ENCODE results near the gene PTTG1. TPM values are rescaled to one million over a fixed set of nuclear protein-coding genes. Genes with fewer than 3 reads are reported as not detected.

PTTG1 gene
- total RNA-seq, 1 donor from 2014 or later: 17.2 TPM

DNA sequence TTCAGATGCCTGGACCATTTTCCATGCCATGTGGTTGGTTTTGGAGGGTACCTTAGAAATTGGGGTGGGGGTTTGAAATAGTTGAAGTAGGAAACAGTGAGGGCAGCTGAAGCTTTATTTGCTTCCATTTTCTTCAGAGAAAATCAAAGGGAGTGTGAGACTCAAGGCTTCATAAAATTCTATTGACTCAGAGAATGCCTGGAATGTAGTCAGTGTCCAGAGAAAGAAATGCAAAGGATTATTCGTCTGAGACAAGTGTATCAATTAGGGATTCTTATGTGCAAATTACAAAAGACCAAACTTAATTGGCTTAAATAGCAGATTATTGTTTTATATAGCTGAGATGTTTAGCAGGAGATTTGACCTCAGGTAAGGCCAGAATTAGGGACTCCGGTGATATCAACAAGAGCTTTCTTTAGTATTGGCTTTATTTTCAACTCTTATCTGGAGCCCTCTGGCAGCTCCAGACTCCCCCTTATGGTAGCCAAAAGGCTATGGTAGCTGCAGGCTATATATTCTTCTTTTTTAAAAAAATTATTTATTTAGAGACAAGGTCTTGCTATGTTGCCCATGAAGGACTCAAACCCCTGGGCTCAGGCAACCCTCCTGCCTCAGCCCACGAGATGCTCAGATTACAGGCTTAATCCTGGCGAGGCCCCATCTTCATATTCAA is 38.9 kb downstream of the PTTG1 start:
- no peak overlapping the region for H3K9ac ChIP-seq (ENCODE audit: low read depth in 1 of 3, low read length in 3 of 3)
- H3K27me3 ChIP-seq (ENCODE audit: control insufficient read depth in 3 of 3, insufficient read depth in 3 of 3, low read length in 3 of 3): peaks cover 0 to 3% (median 0%) of the 10 kb centered on the region in 3 donors
- H3K36me3 ChIP-seq (ENCODE audit: control insufficient read depth in 3 of 3, insufficient read depth in 3 of 3, low read length in 3 of 3): no peaks in the 10 kb centered on the region
- H3K9me3 ChIP-seq (ENCODE audit: control insufficient read depth in 3 of 3, low read length in 3 of 3): no peaks in the 10 kb centered on the region
- H3K4me3 ChIP-seq (ENCODE audit: low read length in 3 of 3): no peak overlapping the region
- peaks cover 0 to 3% (median 0%) of the 10 kb centered on the region in 3 donors for H3K4me1 ChIP-seq (ENCODE audit: control insufficient read depth in 3 of 3, insufficient read depth in 3 of 3, low read length in 3 of 3)
- H3K27ac ChIP-seq (ENCODE audit: low read depth, low read length): no peak overlapping the region

DNA sequence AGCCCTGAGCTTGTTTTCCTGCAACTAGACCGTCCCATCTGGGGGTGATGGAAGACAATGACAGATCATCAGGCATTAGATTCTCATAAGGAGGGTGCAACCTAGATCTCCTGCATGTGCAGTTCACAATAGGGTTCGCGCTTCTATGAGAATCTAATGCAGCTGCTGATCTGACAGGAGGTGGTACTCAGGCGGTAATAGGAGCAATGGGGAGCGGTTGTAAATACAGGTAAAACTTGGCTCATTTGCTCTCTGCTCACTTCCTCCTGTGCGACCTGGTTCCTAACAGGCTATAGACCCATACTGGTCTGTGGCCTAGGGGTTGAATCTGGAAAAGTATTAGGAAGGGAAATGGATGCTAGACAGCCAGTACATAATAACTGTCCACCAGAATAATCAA is 39.7 kb downstream of the PTTG1 start:
- Histone ChIP-seq H3K36me3 (ENCODE audit: control insufficient read depth in 3 of 3, insufficient read depth in 3 of 3, low read length in 3 of 3) (no peaks in the 10 kb centered on the region), H3K27me3 (ENCODE audit: control insufficient read depth in 3 of 3, insufficient read depth in 3 of 3, low read length in 3 of 3) (no peaks in the 10 kb centered on the region), H3K4me1 (ENCODE audit: control insufficient read depth in 3 of 3, insufficient read depth in 3 of 3, low read length in 3 of 3) (peaks cover 0 to 3% (median 0%) of the 10 kb centered on the region in 3 donors), H3K4me3 (ENCODE audit: low read length in 3 of 3) (no peak overlapping the region), H3K9me3 (ENCODE audit: control insufficient read depth in 3 of 3, low read length in 3 of 3) (no peaks in the 10 kb centered on the region), H3K27ac (ENCODE audit: low read depth, low read length) (no peak overlapping the region), H3K9ac (ENCODE audit: low read depth in 1 of 3, low read length in 3 of 3) (no peak overlapping the region)

GRCh38 chr5:160462167-160462566 is 40.5 kb downstream of the PTTG1 start:
- H3K36me3 ChIP-seq (ENCODE audit: control insufficient read depth in 3 of 3, insufficient read depth in 3 of 3, low read length in 3 of 3): no peaks in the 10 kb centered on the region
- H3K9me3 ChIP-seq (ENCODE audit: control insufficient read depth in 3 of 3, low read length in 3 of 3): no peaks in the 10 kb centered on the region
- no peak overlapping the region for H3K9ac ChIP-seq (ENCODE audit: low read depth in 1 of 3, low read length in 3 of 3)

DNA sequence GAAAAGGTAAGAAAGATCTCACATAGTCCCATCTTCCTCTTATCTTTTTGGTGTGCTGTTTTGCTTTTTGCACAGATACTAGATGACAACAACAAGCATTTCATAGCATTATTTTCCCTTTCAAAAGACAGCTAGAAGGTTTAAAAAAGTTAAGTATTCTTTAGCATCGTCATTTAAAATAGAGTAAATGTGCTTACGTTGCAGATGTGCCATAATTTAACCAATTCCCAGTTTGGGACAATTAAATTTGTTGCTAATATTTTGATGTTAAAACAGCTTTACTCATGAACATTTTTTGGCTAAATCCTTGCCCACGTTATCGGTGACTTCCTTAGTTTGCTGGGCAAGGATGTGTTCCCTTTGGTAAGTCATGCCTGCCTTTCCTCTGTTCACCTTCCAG is 41.6 kb downstream of the PTTG1 start:
- H3K9ac ChIP-seq (ENCODE audit: low read depth in 1 of 3, low read length in 3 of 3): no peak overlapping the region
- no peaks in the 10 kb centered on the region for H3K36me3 ChIP-seq (ENCODE audit: control insufficient read depth in 3 of 3, insufficient read depth in 3 of 3, low read length in 3 of 3)
- H3K4me3 ChIP-seq (ENCODE audit: low read length in 3 of 3): no peak overlapping the region
- no peaks in the 10 kb centered on the region for H3K9me3 ChIP-seq (ENCODE audit: control insufficient read depth in 3 of 3, low read length in 3 of 3)
- no peaks in the 10 kb centered on the region for H3K27me3 ChIP-seq (ENCODE audit: control insufficient read depth in 3 of 3, insufficient read depth in 3 of 3, low read length in 3 of 3)
- H3K4me1 ChIP-seq (ENCODE audit: control insufficient read depth in 3 of 3, insufficient read depth in 3 of 3, low read length in 3 of 3): peaks cover 6 to 10% (median 6%) of the 10 kb centered on the region in 3 donors
- no peak overlapping the region for H3K27ac ChIP-seq (ENCODE audit: low read depth, low read length)

More at GRCh38 chr5:160462167-160462566, 40.5 kb downstream of the PTTG1 start:
- peaks cover 1 to 3% (median 3%) of the 10 kb centered on the region in 3 donors for H3K4me1 ChIP-seq (ENCODE audit: control insufficient read depth in 3 of 3, insufficient read depth in 3 of 3, low read length in 3 of 3)
- no peaks in the 10 kb centered on the region for H3K27me3 ChIP-seq (ENCODE audit: control insufficient read depth in 3 of 3, insufficient read depth in 3 of 3, low read length in 3 of 3)
- no peak overlapping the region for H3K4me3 ChIP-seq (ENCODE audit: low read length in 3 of 3)
- H3K27ac ChIP-seq (ENCODE audit: low read depth, low read length): no peak overlapping the region

DNA sequence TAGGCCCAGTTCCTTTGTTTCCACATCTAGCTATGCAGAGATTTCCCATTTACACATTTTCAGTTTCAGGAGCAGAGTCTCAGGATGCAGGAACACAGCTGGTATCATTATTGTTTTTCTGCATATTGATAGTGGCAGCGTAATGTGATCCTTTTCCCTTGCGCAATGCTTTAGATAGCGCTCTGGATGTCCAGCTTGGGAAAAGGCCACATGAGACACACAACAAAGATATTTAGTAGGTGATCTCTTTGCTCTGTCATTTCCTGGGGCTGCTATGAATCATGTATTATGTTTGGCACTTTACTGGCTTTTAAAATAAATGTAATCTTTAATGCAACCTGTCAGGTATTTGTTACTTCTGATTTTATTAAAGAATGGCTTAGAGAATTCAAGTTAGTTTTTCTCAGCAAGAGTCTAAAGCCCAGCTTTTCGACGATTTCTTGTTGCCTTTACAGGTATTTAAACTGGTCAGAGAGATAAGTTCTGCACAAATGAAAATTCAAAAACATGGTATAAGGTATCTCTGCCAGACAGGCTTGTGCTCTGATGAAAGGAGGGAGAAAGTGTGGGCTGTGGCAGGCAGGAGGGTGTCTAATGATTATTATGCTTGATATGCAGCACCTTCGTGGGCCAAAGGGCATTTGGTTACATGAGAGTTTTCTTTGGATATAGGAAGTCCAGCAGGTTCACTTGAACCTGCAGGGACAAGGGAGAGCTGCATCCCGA is 42.2 kb downstream of the PTTG1 start:
- no peak overlapping the region for H3K9ac ChIP-seq (ENCODE audit: low read depth in 1 of 3, low read length in 3 of 3)
- H3K27ac ChIP-seq (ENCODE audit: low read depth, low read length): no peak overlapping the region
- H3K36me3 ChIP-seq (ENCODE audit: control insufficient read depth in 3 of 3, insufficient read depth in 3 of 3, low read length in 3 of 3): no peaks in the 10 kb centered on the region
- no peak overlapping the region for H3K4me3 ChIP-seq (ENCODE audit: low read length in 3 of 3)
- H3K27me3 ChIP-seq (ENCODE audit: control insufficient read depth in 3 of 3, insufficient read depth in 3 of 3, low read length in 3 of 3): no peaks in the 10 kb centered on the region
- H3K9me3 ChIP-seq (ENCODE audit: control insufficient read depth in 3 of 3, low read length in 3 of 3): no peaks in the 10 kb centered on the region
- H3K4me1 ChIP-seq (ENCODE audit: control insufficient read depth in 3 of 3, insufficient read depth in 3 of 3, low read length in 3 of 3): peaks cover 6 to 10% (median 6%) of the 10 kb centered on the region in 3 donors

- Histone ChIP-seq H3K4me3 (ENCODE audit: low read length in 3 of 3) (no peak overlapping the region), H3K9me3 (ENCODE audit: control insufficient read depth in 3 of 3, low read length in 3 of 3) (no peaks in the 10 kb centered on the region), H3K27ac (ENCODE audit: low read depth, low read length) (no peak overlapping the region), H3K27me3 (ENCODE audit: control insufficient read depth in 3 of 3, insufficient read depth in 3 of 3, low read length in 3 of 3) (no peaks in the 10 kb centered on the region), H3K36me3 (ENCODE audit: control insufficient read depth in 3 of 3, insufficient read depth in 3 of 3, low read length in 3 of 3) (no peaks in the 10 kb centered on the region), H3K4me1 (ENCODE audit: control insufficient read depth in 3 of 3, insufficient read depth in 3 of 3, low read length in 3 of 3) (peaks cover 6 to 10% (median 6%) of the 10 kb centered on the region in 3 donors), H3K9ac (ENCODE audit: low read depth in 1 of 3, low read length in 3 of 3) (no peak overlapping the region)
These were observed 42.8 kb downstream of the PTTG1 start for GRCh38 chr5:160464466-160464797.

- Histone ChIP-seq H3K9ac (ENCODE audit: low read depth in 1 of 3, low read length in 3 of 3) (no peak overlapping the region), H3K4me1 (ENCODE audit: control insufficient read depth in 3 of 3, insufficient read depth in 3 of 3, low read length in 3 of 3) (peaks cover 6 to 10% (median 6%) of the 10 kb centered on the region in 3 donors), H3K27me3 (ENCODE audit: control insufficient read depth in 3 of 3, insufficient read depth in 3 of 3, low read length in 3 of 3) (no peaks in the 10 kb centered on the region), H3K27ac (ENCODE audit: low read depth, low read length) (no peak overlapping the region), H3K9me3 (ENCODE audit: control insufficient read depth in 3 of 3, low read length in 3 of 3) (no peaks in the 10 kb centered on the region), H3K4me3 (ENCODE audit: low read length in 3 of 3) (no peak overlapping the region), H3K36me3 (ENCODE audit: control insufficient read depth in 3 of 3, insufficient read depth in 3 of 3, low read length in 3 of 3) (no peaks in the 10 kb centered on the region)
These were observed 44.5 kb downstream of the PTTG1 start for GRCh38 chr5:160466116-160466515.

DNA sequence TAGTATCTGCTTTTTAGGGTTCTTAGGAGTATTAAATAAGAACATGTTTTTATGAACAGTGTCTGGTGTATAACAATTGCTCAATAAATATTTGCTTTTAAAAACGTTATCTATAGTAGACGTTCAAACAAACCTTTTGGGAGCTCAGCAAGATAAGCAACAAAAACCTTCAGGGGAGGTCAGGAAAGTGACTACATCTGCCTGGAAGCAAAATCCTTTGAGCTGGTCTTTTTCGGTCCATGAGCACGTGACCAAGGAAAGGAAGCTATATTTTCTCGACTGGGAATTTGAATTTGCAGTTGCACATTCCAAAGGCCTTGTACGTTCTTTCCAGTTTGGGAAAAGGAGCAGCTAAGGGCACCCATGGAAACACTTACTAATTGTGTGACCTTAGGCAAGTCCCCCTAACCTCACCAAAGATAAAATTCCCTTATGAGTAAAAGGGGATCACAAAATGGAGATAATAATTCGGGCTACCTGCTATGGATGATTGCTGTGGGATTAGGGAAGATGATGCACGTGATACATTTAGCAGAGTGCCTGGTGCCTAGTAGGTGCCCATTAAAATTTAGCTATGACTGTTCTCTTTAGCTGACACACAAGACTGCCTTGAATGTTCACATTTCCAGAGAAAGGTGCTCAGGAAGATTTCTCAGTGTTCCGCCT is 45.4 kb downstream of the PTTG1 start:
- Histone ChIP-seq H3K4me3 (ENCODE audit: low read length in 3 of 3) (peak overlapping the region in 1 of 3 donors; percentile 57), H3K27me3 (ENCODE audit: control insufficient read depth in 3 of 3, insufficient read depth in 3 of 3, low read length in 3 of 3) (no peaks in the 10 kb centered on the region), H3K36me3 (ENCODE audit: control insufficient read depth in 3 of 3, insufficient read depth in 3 of 3, low read length in 3 of 3) (no peaks in the 10 kb centered on the region), H3K27ac (ENCODE audit: low read depth, low read length) (peak overlapping the region; percentile 43), H3K9ac (ENCODE audit: low read depth in 1 of 3, low read length in 3 of 3) (no peak overlapping the region), H3K9me3 (ENCODE audit: control insufficient read depth in 3 of 3, low read length in 3 of 3) (no peaks in the 10 kb centered on the region), H3K4me1 (ENCODE audit: control insufficient read depth in 3 of 3, insufficient read depth in 3 of 3, low read length in 3 of 3) (peaks cover 6 to 10% (median 9%) of the 10 kb centered on the region in 3 donors)

GRCh38 chr5:160467555-160468362 is 46.1 kb downstream of the PTTG1 start:
- H3K36me3 ChIP-seq (ENCODE audit: control insufficient read depth in 3 of 3, insufficient read depth in 3 of 3, low read length in 3 of 3): no peaks in the 10 kb centered on the region
- no peak overlapping the region for H3K9ac ChIP-seq (ENCODE audit: low read depth in 1 of 3, low read length in 3 of 3)
- no peaks in the 10 kb centered on the region for H3K9me3 ChIP-seq (ENCODE audit: control insufficient read depth in 3 of 3, low read length in 3 of 3)
- H3K4me3 ChIP-seq (ENCODE audit: low read length in 3 of 3): peak overlapping the region; percentile 45 to 57 (median 49)
- H3K27me3 ChIP-seq (ENCODE audit: control insufficient read depth in 3 of 3, insufficient read depth in 3 of 3, low read length in 3 of 3): no peaks in the 10 kb centered on the region
- peak overlapping the region; percentile 43 for H3K27ac ChIP-seq (ENCODE audit: low read depth, low read length)
- peaks cover 6 to 10% (median 9%) of the 10 kb centered on the region in 3 donors for H3K4me1 ChIP-seq (ENCODE audit: control insufficient read depth in 3 of 3, insufficient read depth in 3 of 3, low read length in 3 of 3)

Data from skeletal muscle tissue (tissue), 4 donors.